HFFc6 (cell line): ENCODE data around the gene GRK1. TPM values are rescaled to one million over a fixed set of nuclear protein-coding genes. Genes with fewer than 3 reads are reported as not detected.
"Not testable (repeated sequence)": the region's sequence is repeated elsewhere in the genome, so short reads cannot be mapped to it uniquely, and the experiment has no call there.

Experiments used
- DNase-seq: peaks from one replicate; pipeline ENCODE4 v3.0.0-alpha.2; 2018
- H3K27ac Mint-ChIP-seq: 2 replicates; pipeline ENCODE4 v1.8.0; 2020; ENCODE audit warnings: mild to moderate bottlenecking, mixed read lengths
- H3K27me3 Mint-ChIP-seq: 2 replicates; pipeline ENCODE4 v1.8.0; 2021; ENCODE audit warnings: mild to moderate bottlenecking, moderate library complexity, mixed read lengths; ENCODE audit not compliant: insufficient read depth
- H3K36me3 Mint-ChIP-seq: 2 replicates; pipeline ENCODE4 v1.8.0; 2021; ENCODE audit warnings: low read depth, mixed read lengths
- H3K4me1 Mint-ChIP-seq: 2 replicates; pipeline ENCODE4 v1.8.0; 2020; ENCODE audit warnings: low read depth, mixed read lengths
- H3K4me3 Mint-ChIP-seq: 2 replicates; pipeline ENCODE4 v1.8.0; 2020; ENCODE audit warnings: mild to moderate bottlenecking, moderate library complexity, mixed read lengths
- H3K9me3 Mint-ChIP-seq: 2 replicates; pipeline ENCODE4 v1.8.0; 2020; ENCODE audit warnings: mild to moderate bottlenecking, mixed read lengths
- CTCF ChIP-seq: fragments of 200-600 bp; sonication (generic); IDR thresholded peaks from 2 replicates; pipeline ENCODE4 v1.5.0; 2021; ENCODE audit warnings: antibody characterized with exemption, mild to moderate bottlenecking
- total RNA-seq, 6 experiments: library from RNA; stranded (reverse); fragmentation: NEBNext Ultra II Directional; extraction: Animal tissue kit (Norgen Biotek cat#: 25700); gene quantifications; 2 replicates in 1 of 6; 3 replicates in 5 of 6; pipeline ENCODE4 v1.2.3, GENCODE V29; 2021

GRK1 gene
- total RNA-seq, 6 experiments from 2014 or later = not detected

GRCh38 chr13:113621498-113621897 lies 45.5 kb upstream of the GRK1 start:
- H3K4me1 Mint-ChIP-seq = peaks cover 22% of the 10 kb centered on the region
- H3K27ac Mint-ChIP-seq, H3K4me3 Mint-ChIP-seq, DNase-seq, H3K9me3 Mint-ChIP-seq: not testable (repeated sequence)
- H3K36me3 Mint-ChIP-seq = peaks cover 23% of the 10 kb centered on the region
- H3K27me3 Mint-ChIP-seq = peaks cover 14% of the 10 kb centered on the region
- peak; percentile 73 for TF ChIP-seq CTCF

- Mint-ChIP-seq H3K27me3 (peaks cover 14% of the 10 kb centered on the region), H3K4me1 (peaks cover 28% of the 10 kb centered on the region), H3K36me3 (peaks cover 27% of the 10 kb centered on the region)
- H3K9me3 Mint-ChIP-seq, H3K27ac Mint-ChIP-seq, H3K4me3 Mint-ChIP-seq, DNase-seq: not testable (repeated sequence)
Observed at GRCh38 chr13:113621986-113622550, 45.0 kb upstream of the GRK1 start.

- no peak overlapping the region for H3K27ac Mint-ChIP-seq
- H3K36me3 Mint-ChIP-seq = peaks cover 32% of the 10 kb centered on the region
- no peak for TF ChIP-seq CTCF
- H3K9me3 Mint-ChIP-seq = peaks cover 4% of the 10 kb centered on the region
- H3K4me3 Mint-ChIP-seq = no peak overlapping the region
- DNase-seq = no peak
- H3K4me1 Mint-ChIP-seq = peaks cover 26% of the 10 kb centered on the region
- peaks cover 14% of the 10 kb centered on the region for H3K27me3 Mint-ChIP-seq
Observed at GRCh38 chr13:113622791-113623490, 44.1 kb upstream of the GRK1 start.

DNA sequence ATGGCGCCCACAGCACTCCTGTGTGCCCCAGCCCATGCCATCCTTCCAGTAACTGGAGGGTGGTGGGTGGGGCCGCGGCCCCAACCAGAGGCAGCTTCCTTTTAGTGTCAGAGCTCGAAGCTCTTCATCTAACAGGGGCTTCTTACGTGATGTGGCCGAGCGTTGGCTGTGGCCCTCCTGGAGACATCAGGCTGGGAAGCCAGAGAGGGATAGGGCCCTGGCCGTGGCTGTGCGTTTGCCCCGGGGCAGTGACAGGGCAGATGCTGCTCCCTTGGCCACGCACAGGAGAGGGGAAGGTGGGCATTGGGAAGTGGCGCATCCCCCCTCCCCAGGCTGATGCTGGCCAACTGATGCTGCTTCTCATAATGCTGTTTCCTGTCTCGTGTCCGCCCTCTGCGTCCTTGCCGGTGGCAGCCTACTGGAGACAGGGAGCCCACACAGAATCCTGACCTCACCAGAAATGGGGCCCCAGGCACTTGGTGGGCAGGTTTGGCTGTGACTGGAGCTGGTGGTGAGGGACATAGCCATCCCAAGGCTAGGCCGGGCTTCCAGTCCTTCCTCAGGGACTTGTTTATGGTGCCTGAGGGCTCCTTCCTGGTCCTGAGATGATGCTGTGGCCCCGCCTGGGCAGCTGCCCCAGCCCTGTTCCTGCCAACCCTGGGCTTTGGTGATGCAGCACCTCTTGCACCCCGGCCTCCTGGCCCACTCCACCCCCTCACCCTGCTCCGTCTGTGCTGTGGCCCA lies 43.4 kb upstream of the GRK1 start:
- Mint-ChIP-seq H3K27ac (peak overlapping the region; percentile 26; the same call in 1 of the 2 replicates), H3K27me3 (peaks cover 14% of the 10 kb centered on the region), H3K4me3 (no peak overlapping the region), H3K9me3 (peaks cover 4% of the 10 kb centered on the region), H3K4me1 (peaks cover 23% of the 10 kb centered on the region), H3K36me3 (peaks cover 34% of the 10 kb centered on the region)
- TF ChIP-seq CTCF = no peak
- peak; percentile 25 for DNase-seq

GRCh38 chr13:113624235-113624587 lies 42.8 kb upstream of the GRK1 start:
- DNase-seq = no peak
- peaks cover 34% of the 10 kb centered on the region for H3K36me3 Mint-ChIP-seq
- TF ChIP-seq CTCF = no peak
- H3K27ac Mint-ChIP-seq = peak overlapping the region; percentile 26; the same call in 1 of the 2 replicates
- peaks cover 14% of the 10 kb centered on the region for H3K27me3 Mint-ChIP-seq
- no peak overlapping the region for H3K4me3 Mint-ChIP-seq
- peaks cover 4% of the 10 kb centered on the region for H3K9me3 Mint-ChIP-seq
- H3K4me1 Mint-ChIP-seq = peaks cover 23% of the 10 kb centered on the region

DNA sequence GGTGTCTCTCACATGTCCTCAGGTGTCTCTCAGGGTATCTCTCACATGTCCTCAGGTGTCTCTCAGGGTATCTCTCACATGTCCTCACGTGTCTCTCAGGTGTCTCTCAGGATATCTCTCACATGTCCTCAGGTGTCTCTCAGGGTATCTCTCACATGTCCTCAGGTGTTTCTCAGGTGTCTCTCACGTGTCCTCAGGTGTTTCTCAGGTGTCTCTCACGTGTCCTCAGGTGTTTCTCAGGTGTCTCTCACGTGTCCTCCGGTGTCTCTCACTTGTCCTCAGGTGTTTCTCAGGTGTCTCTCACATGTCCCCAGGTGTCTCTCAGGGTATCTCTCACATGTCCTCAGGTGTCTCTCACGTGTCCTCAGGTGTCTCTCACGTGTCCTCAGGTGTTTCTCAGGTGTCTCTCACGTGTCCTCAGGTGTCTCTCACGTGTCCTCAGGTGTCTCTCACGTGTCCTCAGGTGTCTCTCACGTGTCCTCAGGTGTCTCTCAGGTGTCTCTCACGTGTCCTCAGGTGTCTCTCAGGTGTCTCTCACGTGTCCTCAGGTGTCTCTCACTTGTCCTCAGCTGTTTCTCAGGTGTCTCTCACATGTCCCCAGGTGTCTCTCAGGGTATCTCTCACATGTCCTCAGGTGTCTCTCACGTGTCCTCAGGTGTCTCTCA lies 42.2 kb upstream of the GRK1 start:
- not testable (repeated sequence) for H3K4me3 Mint-ChIP-seq, DNase-seq, H3K9me3 Mint-ChIP-seq
- Mint-ChIP-seq H3K27ac (peak overlapping the region; percentile 26; the same call in 1 of the 2 replicates), H3K36me3 (peaks cover 34% of the 10 kb centered on the region), H3K4me1 (peaks cover 23% of the 10 kb centered on the region), H3K27me3 (peaks cover 14% of the 10 kb centered on the region)
